HepG2 (cell line): Measurements from ENCODE around the gene RBSN. TPM values are rescaled to one million over a fixed set of nuclear protein-coding genes. Genes with fewer than 3 reads are reported as not detected.

Experiments
- ATAC-seq: fragments of 200-7000 bp; cut with Tn5 transposase; 3 replicates; pipeline ENCODE4 v1.9.1; 2020; ENCODE audit warnings: mild to moderate bottlenecking, moderate library complexity
- BruUV-seq: library from RNA; stranded (reverse); fragments of 400-500 nt; replicated peaks from 2 replicates; lab custom pipeline; 2021; lab: Mats Ljungman, UMichigan
- CTCF ChIA-PET: fragments of 300-600 bp; formaldehyde crosslinking; extraction: SDS; loops from one replicate; lab custom pipeline; 2021; ENCODE audit warnings: low total read pairs, inconsistent platforms, low intra/inter-chr PET ratio; lab: Yijun Ruan, JAX
- POLR2A ChIA-PET: fragments of 350-600 bp; sonication (Branson Sonifier 250); formaldehyde crosslinking; loops from one replicate; lab custom pipeline; 2020; ENCODE audit warnings: antibody characterized with exemption, inconsistent platforms; lab: Yijun Ruan, JAX
- DNase-seq: peaks from one replicate; pipeline ENCODE4 v3.0.0-alpha.2; 2015; ENCODE audit warnings: low spot score
- FAIRE-seq: peaks from 3 replicates; lab custom pipeline; 2011; peaks lifted over from hg19 to GRCh38; lab: Jason Lieb, UNC
- H2AFZ ChIP-seq: one replicate; pipeline ENCODE4 v1.6.1; 2011; ENCODE audit warnings: low read length, inconsistent platforms
- H3K27ac ChIP-seq: fragments of 300-600 bp; 3 replicates; pipeline ENCODE4 v1.8.0; 2011; ENCODE audit warnings: mixed run types, mild to moderate bottlenecking, mixed read lengths, low read length, inconsistent platforms; ENCODE audit not compliant: insufficient read depth; ENCODE audit errors: extremely low read length
- H3K27me3 ChIP-seq, 2 experiments: fragments of 200-600 bp in 1 of 2; 2 replicates in 1 of 2; 3 replicates in 1 of 2; pipeline versions ENCODE4 v1.6.0 to v1.8.0; 2011; ENCODE audit warnings: low read length in 2 of 2, mild to moderate bottlenecking in 2 of 2, moderate library complexity in 2 of 2, inconsistent platforms in 1 of 2; ENCODE audit not compliant: insufficient read depth in 2 of 2, control insufficient read depth in 1 of 2
- H3K36me3 ChIP-seq, 2 experiments: fragments of 200-600 bp in 1 of 2; replicated peaks in 1 of 2; 2 replicates in 1 of 2; 3 replicates in 1 of 2; pipeline versions ENCODE4 v1.5.1 to v1.8.0; 2011; ENCODE audit warnings: low read length in 2 of 2, inconsistent platforms in 1 of 2; ENCODE audit not compliant: insufficient read depth in 2 of 2, control insufficient read depth in 1 of 2
- H3K4me1 ChIP-seq: 2 replicates; pipeline ENCODE4 v1.5.1; 2012; ENCODE audit warnings: low read length, inconsistent platforms; ENCODE audit not compliant: insufficient read depth
- H3K4me2 ChIP-seq: 2 replicates; pipeline ENCODE4 v1.6.0; 2011; ENCODE audit warnings: low read depth, low read length, inconsistent platforms
- H3K4me3 ChIP-seq, 3 experiments: fragments of 200-600 bp in 1 of 3; sonication (generic), shearing (Covaris generic) in 1 of 3; replicated peaks in 1 of 3; 2 replicates each; pipeline ENCODE4 v1.5.1; 2011 to 2016; ENCODE audit warnings: low read length in 3 of 3, inconsistent platforms in 2 of 3, low read depth in 2 of 3, mild to moderate bottlenecking in 2 of 3, control low read depth in 1 of 3, mixed read lengths in 1 of 3; ENCODE audit not compliant: insufficient read depth in 1 of 3
- H3K79me2 ChIP-seq: one replicate; pipeline ENCODE4 v1.6.1; 2011; ENCODE audit warnings: low read length, inconsistent platforms; ENCODE audit not compliant: insufficient read depth
- H3K9ac ChIP-seq: 2 replicates; pipeline ENCODE4 v1.6.0; 2011; ENCODE audit warnings: mild to moderate bottlenecking, low read depth, low read length, inconsistent platforms; ENCODE audit not compliant: insufficient read depth
- H3K9me3 ChIP-seq: 2 replicates; pipeline ENCODE4 v1.5.1; 2012; ENCODE audit warnings: mild to moderate bottlenecking, low read length
- H4K20me1 ChIP-seq: 2 replicates; pipeline ENCODE4 v1.6.0; 2011; ENCODE audit warnings: inconsistent platforms, mild to moderate bottlenecking, low read length, moderate library complexity; ENCODE audit not compliant: insufficient read depth
- FOXJ3 ChIP-seq: sonication (generic); formaldehyde crosslinking; IDR thresholded peaks from 2 replicates; pipeline ENCODE4 v1.4.0; 2020; ENCODE audit warnings: missing genetic modification reagents, mild to moderate bottlenecking, borderline replicate concordance
- GATAD1 ChIP-seq: IDR thresholded peaks from 2 replicates; pipeline ENCODE4 v1.6.1; 2016; ENCODE audit warnings: missing genetic modification reagents, missing compliant biosample characterization
- JDP2 ChIP-seq: sonication (generic); formaldehyde crosslinking; IDR thresholded peaks from 2 replicates; pipeline ENCODE4 v1.8.1; 2022; ENCODE audit warnings: missing genetic modification reagents, borderline replicate concordance
- JUNB ChIP-seq: sonication (generic); formaldehyde crosslinking; IDR thresholded peaks from 2 replicates; pipeline ENCODE4 v1.8.0; 2022; ENCODE audit warnings: missing genetic modification reagents, mild to moderate bottlenecking, borderline replicate concordance
- NR0B2 ChIP-seq: sonication (generic); formaldehyde crosslinking; IDR thresholded peaks from 2 replicates; pipeline ENCODE4 v1.4.0; 2020; ENCODE audit warnings: mild to moderate bottlenecking, missing genetic modification reagents
- RXRB ChIP-seq: IDR thresholded peaks from 2 replicates; pipeline ENCODE4 v1.6.1; 2016; ENCODE audit warnings: borderline replicate concordance, missing genetic modification reagents, missing compliant biosample characterization
- SPEN ChIP-seq: sonication (generic); formaldehyde crosslinking; IDR thresholded peaks from 2 replicates; pipeline ENCODE4 v1.5.1; 2020; ENCODE audit warnings: low read depth, mild to moderate bottlenecking, missing genetic modification reagents
- SRSF1 ChIP-seq: fragments of 200-400 bp; formaldehyde crosslinking; optimal IDR thresholded peaks from 2 replicates; pipeline ENCODE3; 2017; ENCODE audit warnings: mild to moderate bottlenecking, low read depth, low read length, moderate library complexity
- THYN1 ChIP-seq: sonication (generic); formaldehyde crosslinking; IDR thresholded peaks from 2 replicates; pipeline ENCODE4 v1.8.1; 2023; ENCODE audit warnings: low read depth, mild to moderate bottlenecking, moderate library complexity, missing genetic modification reagents, borderline replicate concordance
- ZBTB34 ChIP-seq: sonication (generic); formaldehyde crosslinking; IDR thresholded peaks from 2 replicates; pipeline ENCODE4 v1.8.0; 2022; ENCODE audit warnings: mild to moderate bottlenecking, missing genetic modification reagents
- ZBTB7B ChIP-seq: sonication (generic); formaldehyde crosslinking; IDR thresholded peaks from 2 replicates; pipeline ENCODE4 v1.4.0; 2020; ENCODE audit warnings: missing genetic modification reagents
- ZNF160 ChIP-seq: sonication (generic); formaldehyde crosslinking; IDR thresholded peaks from 2 replicates; pipeline ENCODE4 v1.8.0; 2022; ENCODE audit warnings: mild to moderate bottlenecking, inconsistent platforms, missing genetic modification reagents
- ZNF3 ChIP-seq: IDR thresholded peaks from 2 replicates; pipeline ENCODE4 v1.7.0; 2017; ENCODE audit warnings: inconsistent platforms
- ZNF704 ChIP-seq: sonication (generic); formaldehyde crosslinking; IDR thresholded peaks from 2 replicates; pipeline ENCODE4 v1.8.1; 2023; ENCODE audit warnings: mild to moderate bottlenecking, inconsistent platforms, moderate library complexity, missing genetic modification reagents, borderline replicate concordance
- ZNF839 ChIP-seq: sonication (generic); formaldehyde crosslinking; IDR thresholded peaks from 2 replicates; pipeline ENCODE4 v1.4.0; 2020; ENCODE audit warnings: missing genetic modification reagents, mild to moderate bottlenecking, borderline replicate concordance
- WGBS: methylation state at CpG from one replicate; pipeline ENCODE4 v1.1.6; 2017; ENCODE audit warnings: low lambda C conversion rate; 5-methylcytosine and 5-hydroxymethylcytosine counted together
- in situ Hi-C: cut with HindIII; loops from 2 replicates; pipeline ENCODE4 v1.10.0; 2017; ENCODE audit warnings: low pct_unique_long_range_greater_than_20kb; ENCODE audit not compliant: extremely low pct_ligation_motif_present
- intact Hi-C: fragments of 100-400 bp; cut with micrococcal nuclease; formaldehyde crosslinking; loops from one replicate; pipeline ENCODE4 v1.10.0; 2022; ENCODE audit not compliant: unreplicated experiment
- polyA plus RNA-seq, 8 experiments: library from polyadenylated mRNA; depleted of rRNA in 3 of 8; stranded (reverse) in 7 of 8; unstranded in 1 of 8; fragments of >200 nt; fragmentation: Illumina TruSeq in 4 of 8; extraction: Trizol in 4 of 8; gene quantifications; 2 replicates each; pipeline versions ENCODE4 v1.2.1 to v1.2.3, GENCODE V29; 2011 to 2016; ENCODE audit warnings: low read depth in 4 of 8, missing spikeins in 1 of 8, mixed read lengths in 1 of 8; ENCODE audit not compliant: insufficient read depth in 1 of 8
- total RNA-seq, 5 experiments: library from RNA; depleted of rRNA; stranded (reverse); fragments of >200 nt; fragmentation: Illumina TruSeq; extraction: Trizol; gene quantifications; 2 replicates each; pipeline ENCODE4 v1.2.3, GENCODE V29; 2016; ENCODE audit warnings: low read depth in 1 of 5
- TF ChIP-seq, protein P1 (sequence below): sonication (generic); formaldehyde crosslinking; IDR thresholded peaks from 2 replicates; pipeline ENCODE4 v1.4.0; 2020; ENCODE audit warnings: missing genetic modification reagents
- TF ChIP-seq, protein P2 (sequence below): sonication (generic); formaldehyde crosslinking; IDR thresholded peaks from 2 replicates; pipeline ENCODE4 v1.5.0; 2020; ENCODE audit warnings: missing genetic modification reagents
- TF ChIP-seq, protein P3 (sequence below): sonication (generic); IDR thresholded peaks from 2 replicates; pipeline ENCODE4 v1.6.1; 2016; ENCODE audit warnings: low read depth, borderline replicate concordance

RBSN gene
- total and polyA plus RNA-seq, 2 of the 13 experiments (the other 11 are each of a cell fraction or from before 2014, with no cell fraction given) = 7.9 to 11.8 TPM

- Histone ChIP-seq H3K9me3 (no peaks in the 10 kb centered on the region), H3K4me3 (no peak overlapping the region), H3K4me1 (no peaks in the 10 kb centered on the region), H4K20me1 (no peaks in the 10 kb centered on the region), H3K36me3 (peaks cover 25 to 66% of the 10 kb centered on the region in 2 experiments), H3K27me3 (no peaks in the 10 kb centered on the region), H3K27ac (no peak overlapping the region), H2AFZ (no peak overlapping the region), H3K79me2 (no peaks in the 10 kb centered on the region), H3K9ac (no peak overlapping the region), H3K4me2 (no peak overlapping the region)
- WGBS = 100% methylated on average over 3 of the region's 3 CpGs
- no TSS peak for BruUV-seq
- TF ChIP-seq SRSF1 = no peak
- TF ChIP-seq GATAD1 (CRISPR knock-in tag) = no peak
- TF ChIP-seq, protein P1, sequence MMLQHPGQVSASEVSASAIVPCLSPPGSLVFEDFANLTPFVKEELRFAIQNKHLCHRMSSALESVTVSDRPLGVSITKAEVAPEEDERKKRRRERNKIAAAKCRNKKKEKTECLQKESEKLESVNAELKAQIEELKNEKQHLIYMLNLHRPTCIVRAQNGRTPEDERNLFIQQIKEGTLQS (CRISPR knock-in tag) = no peak
- TF ChIP-seq THYN1 (CRISPR knock-in tag) = no peak
- TF ChIP-seq ZNF839 (CRISPR knock-in tag) = no peak
- TF ChIP-seq SPEN (CRISPR knock-in tag) = no peak
- TF ChIP-seq, protein P2, sequence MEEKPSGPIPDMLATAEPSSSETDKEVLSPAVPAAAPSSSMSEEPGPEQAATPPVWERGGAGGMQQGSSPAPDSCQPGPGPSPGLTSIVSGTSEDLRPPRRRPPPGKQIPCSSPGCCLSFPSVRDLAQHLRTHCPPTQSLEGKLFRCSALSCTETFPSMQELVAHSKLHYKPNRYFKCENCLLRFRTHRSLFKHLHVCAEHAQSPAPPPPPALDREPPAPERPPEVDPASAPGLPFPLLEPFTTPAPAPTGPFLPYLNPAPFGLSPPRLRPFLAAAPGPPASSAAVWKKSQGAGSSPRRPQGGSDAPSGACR (CRISPR knock-in tag) = no peak
- no peak for TF ChIP-seq ZBTB34
- TF ChIP-seq JUNB (CRISPR knock-in tag) = no peak
- no peak for TF ChIP-seq ZNF160
- TF ChIP-seq, protein P3, sequence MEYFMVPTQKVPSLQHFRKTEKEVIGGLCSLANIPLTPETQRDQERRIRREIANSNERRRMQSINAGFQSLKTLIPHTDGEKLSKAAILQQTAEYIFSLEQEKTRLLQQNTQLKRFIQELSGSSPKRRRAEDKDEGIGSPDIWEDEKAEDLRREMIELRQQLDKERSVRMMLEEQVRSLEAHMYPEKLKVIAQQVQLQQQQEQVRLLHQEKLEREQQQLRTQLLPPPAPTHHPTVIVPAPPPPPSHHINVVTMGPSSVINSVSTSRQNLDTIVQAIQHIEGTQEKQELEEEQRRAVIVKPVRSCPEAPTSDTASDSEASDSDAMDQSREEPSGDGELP = no peak
- no peak for TF ChIP-seq ZBTB7B
- no peak for TF ChIP-seq RXRB
- TF ChIP-seq NR0B2 (CRISPR knock-in tag) = no peak
- no peak for TF ChIP-seq JDP2 (CRISPR knock-in tag)
- TF ChIP-seq ZNF704 = no peak
- TF ChIP-seq ZNF3 = no peak
- TF ChIP-seq FOXJ3 = no peak
- in situ Hi-C loops (no loop called here), intact Hi-C loops (no loop called here)
- ATAC-seq (no peak), DNase-seq (no peak), FAIRE-seq (no peak)
- ChIA-PET POLR2A (no interaction called here), CTCF (no interaction called here)
Measured at GRCh38 chr3:15033103-15033502, 65.8 kb downstream of the RBSN start.
